ENCODE data around the gene GPC6.
A peak's percentile ranks its signal among the peaks of the same experiment; 100 is the strongest.

GPC6 gene

GRCh38 chr13:94351292-94351990, 1124.8 kb downstream of the GPC6 start:
- Histone ChIP-seq H3K27ac (ENCODE audit: low read length) (no peak overlapping the region), H3K27me3 (ENCODE audit: control insufficient read depth, insufficient read depth, low read length) (no peaks in the 10 kb centered on the region), H3K4me1 (ENCODE audit: control insufficient read depth, insufficient read depth, low read length) (no peaks in the 10 kb centered on the region), H3K4me3 (ENCODE audit: low read length) (no peak overlapping the region), H3K9me3 (ENCODE audit: control insufficient read depth, insufficient read depth, low read length) (no peaks in the 10 kb centered on the region), H3K36me3 (ENCODE audit: control insufficient read depth, insufficient read depth, low read length) (no peaks in the 10 kb centered on the region)
- no peak for DNase-seq (ENCODE audit: low read depth, low spot score)
- WGBS (ENCODE audit: insufficient coverage, insufficient read length) = no CpG with 5 or more reads among the region's 5 CpGs

GRCh38 chr13:94352057-94352456, 1125.5 kb downstream of the GPC6 start:
- H3K4me1 ChIP-seq (ENCODE audit: control insufficient read depth, insufficient read depth, low read length) = no peaks in the 10 kb centered on the region
- WGBS (ENCODE audit: insufficient coverage, insufficient read length) = no CpG with 5 or more reads among the region's 3 CpGs
- no peak for DNase-seq (ENCODE audit: low read depth, low spot score)
- no peak overlapping the region for H3K27ac ChIP-seq (ENCODE audit: low read length)
- no peaks in the 10 kb centered on the region for H3K9me3 ChIP-seq (ENCODE audit: control insufficient read depth, insufficient read depth, low read length)
- H3K36me3 ChIP-seq (ENCODE audit: control insufficient read depth, insufficient read depth, low read length) = no peaks in the 10 kb centered on the region
- no peaks in the 10 kb centered on the region for H3K27me3 ChIP-seq (ENCODE audit: control insufficient read depth, insufficient read depth, low read length)
- H3K4me3 ChIP-seq (ENCODE audit: low read length) = no peak overlapping the region

- no CpG with 5 or more reads among the region's 8 CpGs for WGBS (ENCODE audit: insufficient coverage, insufficient read length)
- Histone ChIP-seq H3K27ac (ENCODE audit: low read length) (no peak overlapping the region), H3K9me3 (ENCODE audit: control insufficient read depth, insufficient read depth, low read length) (no peaks in the 10 kb centered on the region), H3K36me3 (ENCODE audit: control insufficient read depth, insufficient read depth, low read length) (no peaks in the 10 kb centered on the region), H3K4me1 (ENCODE audit: control insufficient read depth, insufficient read depth, low read length) (no peaks in the 10 kb centered on the region), H3K27me3 (ENCODE audit: control insufficient read depth, insufficient read depth, low read length) (no peaks in the 10 kb centered on the region), H3K4me3 (ENCODE audit: low read length) (no peak overlapping the region)
- DNase-seq (ENCODE audit: low read depth, low spot score) = no peak
Measured at GRCh38 chr13:94353167-94353710, 1126.6 kb downstream of the GPC6 start.

GRCh38 chr13:94359875-94360274, 1133.3 kb downstream of the GPC6 start:
- Histone ChIP-seq H3K27me3 (ENCODE audit: control insufficient read depth, insufficient read depth, low read length) (no peaks in the 10 kb centered on the region), H3K36me3 (ENCODE audit: control insufficient read depth, insufficient read depth, low read length) (no peaks in the 10 kb centered on the region), H3K4me1 (ENCODE audit: control insufficient read depth, insufficient read depth, low read length) (no peaks in the 10 kb centered on the region), H3K9me3 (ENCODE audit: control insufficient read depth, insufficient read depth, low read length) (no peaks in the 10 kb centered on the region), H3K27ac (ENCODE audit: low read length) (no peak overlapping the region), H3K4me3 (ENCODE audit: low read length) (no peak overlapping the region)
- DNase-seq (ENCODE audit: low read depth, low spot score) = no peak

GRCh38 chr13:94362411-94362909, 1135.9 kb downstream of the GPC6 start:
- H3K27ac ChIP-seq (ENCODE audit: low read length) = no peak overlapping the region
- no peaks in the 10 kb centered on the region for H3K4me1 ChIP-seq (ENCODE audit: control insufficient read depth, insufficient read depth, low read length)
- no CpG with 5 or more reads among the region's 4 CpGs for WGBS (ENCODE audit: insufficient coverage, insufficient read length)
- no peaks in the 10 kb centered on the region for H3K36me3 ChIP-seq (ENCODE audit: control insufficient read depth, insufficient read depth, low read length)
- no peaks in the 10 kb centered on the region for H3K27me3 ChIP-seq (ENCODE audit: control insufficient read depth, insufficient read depth, low read length)
- no peaks in the 10 kb centered on the region for H3K9me3 ChIP-seq (ENCODE audit: control insufficient read depth, insufficient read depth, low read length)
- DNase-seq (ENCODE audit: low read depth, low spot score) = peak; percentile 81
- H3K4me3 ChIP-seq (ENCODE audit: low read length) = no peak overlapping the region

- no CpG with 5 or more reads among the region's 4 CpGs for WGBS (ENCODE audit: insufficient coverage, insufficient read length)
- Histone ChIP-seq H3K27me3 (ENCODE audit: control insufficient read depth, insufficient read depth, low read length) (no peaks in the 10 kb centered on the region), H3K9me3 (ENCODE audit: control insufficient read depth, insufficient read depth, low read length) (no peaks in the 10 kb centered on the region), H3K27ac (ENCODE audit: low read length) (no peak overlapping the region), H3K4me1 (ENCODE audit: control insufficient read depth, insufficient read depth, low read length) (no peaks in the 10 kb centered on the region), H3K36me3 (ENCODE audit: control insufficient read depth, insufficient read depth, low read length) (no peaks in the 10 kb centered on the region), H3K4me3 (ENCODE audit: low read length) (no peak overlapping the region)
- no peak for DNase-seq (ENCODE audit: low read depth, low spot score)
Measured at GRCh38 chr13:94366677-94367076, 1140.1 kb downstream of the GPC6 start.

- WGBS (ENCODE audit: insufficient coverage, insufficient read length) = no CpG with 5 or more reads among the region's 1 CpG
- DNase-seq (ENCODE audit: low read depth, low spot score) = no peak
- Histone ChIP-seq H3K4me1 (ENCODE audit: control insufficient read depth, insufficient read depth, low read length) (no peaks in the 10 kb centered on the region), H3K27me3 (ENCODE audit: control insufficient read depth, insufficient read depth, low read length) (no peaks in the 10 kb centered on the region), H3K4me3 (ENCODE audit: low read length) (no peak overlapping the region), H3K27ac (ENCODE audit: low read length) (no peak overlapping the region), H3K36me3 (ENCODE audit: control insufficient read depth, insufficient read depth, low read length) (no peaks in the 10 kb centered on the region), H3K9me3 (ENCODE audit: control insufficient read depth, insufficient read depth, low read length) (no peaks in the 10 kb centered on the region)
Measured at GRCh38 chr13:94369972-94370436, 1143.4 kb downstream of the GPC6 start.

- no peaks in the 10 kb centered on the region for H3K9me3 ChIP-seq (ENCODE audit: control insufficient read depth, insufficient read depth, low read length)
- H3K27me3 ChIP-seq (ENCODE audit: control insufficient read depth, insufficient read depth, low read length) = no peaks in the 10 kb centered on the region
- no peaks in the 10 kb centered on the region for H3K36me3 ChIP-seq (ENCODE audit: control insufficient read depth, insufficient read depth, low read length)
- H3K4me1 ChIP-seq (ENCODE audit: control insufficient read depth, insufficient read depth, low read length) = no peaks in the 10 kb centered on the region
- no peak for DNase-seq (ENCODE audit: low read depth, low spot score)
- WGBS (ENCODE audit: insufficient coverage, insufficient read length) = no CpG with 5 or more reads among the region's 3 CpGs
- H3K4me3 ChIP-seq (ENCODE audit: low read length) = no peak overlapping the region
- H3K27ac ChIP-seq (ENCODE audit: low read length) = no peak overlapping the region
Measured at GRCh38 chr13:94371855-94372254, 1145.2 kb downstream of the GPC6 start.

GRCh38 chr13:94382517-94382916, 1155.9 kb downstream of the GPC6 start:
- no CpG with 5 or more reads among the region's 3 CpGs for WGBS (ENCODE audit: insufficient coverage, insufficient read length)
- Histone ChIP-seq H3K4me3 (ENCODE audit: low read length) (no peak overlapping the region), H3K27ac (ENCODE audit: low read length) (no peak overlapping the region), H3K36me3 (ENCODE audit: control insufficient read depth, insufficient read depth, low read length) (no peaks in the 10 kb centered on the region), H3K9me3 (ENCODE audit: control insufficient read depth, insufficient read depth, low read length) (no peaks in the 10 kb centered on the region), H3K27me3 (ENCODE audit: control insufficient read depth, insufficient read depth, low read length) (no peaks in the 10 kb centered on the region), H3K4me1 (ENCODE audit: control insufficient read depth, insufficient read depth, low read length) (no peaks in the 10 kb centered on the region; the same call in 1 of the 2 replicates)
- no peak for DNase-seq (ENCODE audit: low read depth, low spot score)

GRCh38 chr13:94382960-94383359, 1156.4 kb downstream of the GPC6 start:
- no peak overlapping the region for H3K4me3 ChIP-seq (ENCODE audit: low read length)
- H3K36me3 ChIP-seq (ENCODE audit: control insufficient read depth, insufficient read depth, low read length) = no peaks in the 10 kb centered on the region
- H3K4me1 ChIP-seq (ENCODE audit: control insufficient read depth, insufficient read depth, low read length) = no peaks in the 10 kb centered on the region; the same call in 1 of the 2 replicates
- DNase-seq (ENCODE audit: low read depth, low spot score) = no peak
- no peak overlapping the region for H3K27ac ChIP-seq (ENCODE audit: low read length)
- H3K27me3 ChIP-seq (ENCODE audit: control insufficient read depth, insufficient read depth, low read length) = no peaks in the 10 kb centered on the region
- no CpG with 5 or more reads among the region's 5 CpGs for WGBS (ENCODE audit: insufficient coverage, insufficient read length)
- no peaks in the 10 kb centered on the region for H3K9me3 ChIP-seq (ENCODE audit: control insufficient read depth, insufficient read depth, low read length)

All from iPS DF 6.9 (cell line).